A549 (cell line): ENCODE results near the gene OSBPL2. TPM values are rescaled to one million over a fixed set of nuclear protein-coding genes. Genes with fewer than 3 reads are reported as not detected.

Experiments used
- ATAC-seq, 2 experiments: fragments of 200-7000 bp in 1 of 2; fragments of >200 bp in 1 of 2; cut with Nextera tagmentation in 1 of 2; cut with Tn5 transposase in 1 of 2; 3 replicates each; pipeline versions ENCODE4 v1.8.0 to v1.9.1; 2018 to 2020; ENCODE audit warnings: mild to moderate bottlenecking in 1 of 2, moderate library complexity in 1 of 2
- CTCF ChIA-PET: fragments of 300-600 bp; sonication (Branson Sonifier 250); formaldehyde crosslinking; extraction: SDS; loops from one replicate; lab custom pipeline; 2021; ENCODE audit warnings: antibody characterized with exemption, inconsistent platforms; lab: Yijun Ruan, JAX
- POLR2A ChIA-PET: fragments of 350-600 bp; formaldehyde crosslinking; extraction: SDS; loops from one replicate; lab custom pipeline; 2021; ENCODE audit warnings: antibody characterized with exemption, inconsistent platforms; lab: Yijun Ruan, JAX
- DNase-seq, 2 experiments: peaks; one replicate each; pipeline versions ENCODE4 v3.0.0 to v3.0.0-alpha.2; 2011 to 2016; ENCODE audit warnings: low read depth in 1 of 2, low spot score in 1 of 2
- FAIRE-seq: peaks from 2 replicates; lab custom pipeline; 2011; peaks lifted over from hg19 to GRCh38; lab: Jason Lieb, UNC
- H3K27ac ChIP-seq, 2 experiments: fragments of >200 bp; sonication (Bioruptor Twin); formaldehyde crosslinking; 3 replicates each; pipeline ENCODE4 v1.5.1; 2016 to 2017
- H3K4me1 ChIP-seq: fragments of >200 bp; sonication (Bioruptor Twin); formaldehyde crosslinking; 3 replicates; pipeline ENCODE4 v1.6.1; 2016
- H3K4me2 ChIP-seq: fragments of >200 bp; sonication (Bioruptor Twin); formaldehyde crosslinking; 3 replicates; pipeline ENCODE4 v1.6.1; 2016
- H3K4me3 ChIP-seq: fragments of >200 bp; sonication (Bioruptor Twin); formaldehyde crosslinking; 3 replicates; pipeline ENCODE4 v1.5.1; 2016
- H3K9me3 ChIP-seq: fragments of >200 bp; sonication (Bioruptor Twin); formaldehyde crosslinking; 3 replicates; pipeline ENCODE4 v1.6.1; 2016
- BHLHE40 ChIP-seq: IDR thresholded peaks from 2 replicates; pipeline ENCODE4 v1.6.1; 2012; ENCODE audit warnings: low read depth, low read length, inconsistent platforms
- CBX2 ChIP-seq: fragments of 200-600 bp; sonication (generic); IDR thresholded peaks from 2 replicates; pipeline ENCODE4 v1.6.1; 2016; ENCODE audit warnings: low read depth, mild to moderate bottlenecking, borderline replicate concordance
- EHF ChIP-seq: fragments of 250-450 bp; sonication (Bioruptor Pico); IDR thresholded peaks from 2 replicates; pipeline ENCODE4 v1.5.0; 2020; ENCODE audit warnings: mild to moderate bottlenecking
- EHMT2 ChIP-seq: fragments of 200-600 bp; sonication (generic); IDR thresholded peaks from 2 replicates; pipeline ENCODE4 v1.6.1; 2016; ENCODE audit warnings: antibody characterized with exemption, low read depth, mild to moderate bottlenecking, moderate library complexity
- EP300 ChIP-seq, 2 experiments: fragments of >200 bp; sonication (Bioruptor Twin); formaldehyde crosslinking; IDR thresholded peaks; 2 replicates in 1 of 2; 3 replicates in 1 of 2; pipeline ENCODE4 v1.6.1; 2016 to 2017
- FOSB ChIP-seq: fragments of 250-450 bp; sonication (Bioruptor Pico); IDR thresholded peaks from 2 replicates; pipeline ENCODE4 v1.5.0; 2020; ENCODE audit warnings: mild to moderate bottlenecking, moderate library complexity
- FOXS1 ChIP-seq: fragments of 250-450 bp; sonication (Bioruptor Pico); IDR thresholded peaks from 2 replicates; pipeline ENCODE4 v1.5.0; 2020; ENCODE audit warnings: mild to moderate bottlenecking, moderate library complexity
- HDAC2 ChIP-seq: fragments of 200-600 bp; sonication (generic); IDR thresholded peaks from 2 replicates; pipeline ENCODE4 v1.6.1; 2016
- HOXB5 ChIP-seq: fragments of 250-450 bp; sonication (Bioruptor Pico); IDR thresholded peaks from 2 replicates; pipeline ENCODE4 v1.5.0; 2020; ENCODE audit warnings: mild to moderate bottlenecking, moderate library complexity
- JUNB ChIP-seq: fragments of >200 bp; sonication (Bioruptor Twin); formaldehyde crosslinking; IDR thresholded peaks from 2 replicates; pipeline ENCODE4 v1.6.1; 2016
- KDM1A ChIP-seq: fragments of 200-600 bp; sonication (generic); IDR thresholded peaks from 2 replicates; pipeline ENCODE4 v1.6.1; 2016; ENCODE audit warnings: low read depth, mild to moderate bottlenecking
- MAFK ChIP-seq: fragments of 450-650 bp; IDR thresholded peaks from 2 replicates; pipeline ENCODE4 v1.6.1; 2014; ENCODE audit not compliant: partially characterized antibody
- NFE2L2 ChIP-seq: fragments of 150-350 bp; conservative IDR thresholded peaks from 2 replicates; pipeline ENCODE4 v1.6.1; 2014; ENCODE audit warnings: low read length
- PHF8 ChIP-seq: fragments of 200-600 bp; sonication (generic); IDR thresholded peaks from 2 replicates; pipeline ENCODE4 v1.6.1; 2016; ENCODE audit warnings: low read depth, mild to moderate bottlenecking, antibody characterized with exemption, moderate library complexity, borderline replicate concordance
- POLR2A ChIP-seq: IDR thresholded peaks from 2 replicates; pipeline ENCODE4 v1.6.1; 2012; ENCODE audit warnings: mild to moderate bottlenecking, low read length
- POLR2AphosphoS2 ChIP-seq: conservative IDR thresholded peaks from 2 replicates; pipeline ENCODE4 v1.6.1; 2012; ENCODE audit warnings: low read length, improper control_type of control experiment, inconsistent platforms
- RFX5 ChIP-seq: fragments of 450-650 bp; IDR thresholded peaks from 2 replicates; pipeline ENCODE4 v1.7.1; 2014; ENCODE audit warnings: antibody characterized with exemption, mild to moderate bottlenecking, moderate library complexity
- RNF2 ChIP-seq: fragments of 200-600 bp; sonication (generic); IDR thresholded peaks from 2 replicates; pipeline ENCODE4 v1.6.1; 2016; ENCODE audit warnings: low read depth, mild to moderate bottlenecking, antibody characterized with exemption, moderate library complexity, borderline replicate concordance
- ZFP36 ChIP-seq: fragments of 450-650 bp; IDR thresholded peaks from 2 replicates; pipeline ENCODE4 v1.6.1; 2014; ENCODE audit warnings: borderline replicate concordance; ENCODE audit not compliant: partially characterized antibody
- WGBS: methylation state at CpG from one replicate; pipeline ENCODE4 v1.1.6; 2017; ENCODE audit errors: missing lambda C conversion rate; 5-methylcytosine and 5-hydroxymethylcytosine counted together
- polyA plus RNA-seq, 4 experiments: library from polyadenylated mRNA; depleted of rRNA in 3 of 4; stranded (reverse); fragments of >200 nt; fragmentation: RNase III in 1 of 4; extraction: RNeasy Plus Mini Kit Qiagen cat#74134 plus additional on column Dnase treatment in 1 of 4; gene quantifications; 2 replicates in 3 of 4; 3 replicates in 1 of 4; pipeline ENCODE4 v1.2.3, GENCODE V29; 2011 to 2017
- TF ChIP-seq, protein P1 (sequence below): fragments of 250-450 bp; sonication (Bioruptor Pico); IDR thresholded peaks from 2 replicates; pipeline ENCODE4 v1.5.0; 2021; ENCODE audit warnings: mild to moderate bottlenecking, moderate library complexity, borderline replicate concordance
- TF ChIP-seq, protein P2 (sequence below): fragments of 250-450 bp; sonication (Bioruptor Pico); IDR thresholded peaks from 2 replicates; pipeline ENCODE4 v1.5.0; 2020; ENCODE audit warnings: low read depth, mild to moderate bottlenecking, moderate library complexity
- TF ChIP-seq, protein P3 (sequence below): IDR thresholded peaks from 2 replicates; pipeline ENCODE4 v1.6.1; 2012; ENCODE audit warnings: low read depth, borderline replicate concordance

The OSBPL2 gene
- polyA plus RNA-seq, 2 of the 4 experiments (the other 2 are of a cell fraction): 14.6 to 14.8 TPM

DNA sequence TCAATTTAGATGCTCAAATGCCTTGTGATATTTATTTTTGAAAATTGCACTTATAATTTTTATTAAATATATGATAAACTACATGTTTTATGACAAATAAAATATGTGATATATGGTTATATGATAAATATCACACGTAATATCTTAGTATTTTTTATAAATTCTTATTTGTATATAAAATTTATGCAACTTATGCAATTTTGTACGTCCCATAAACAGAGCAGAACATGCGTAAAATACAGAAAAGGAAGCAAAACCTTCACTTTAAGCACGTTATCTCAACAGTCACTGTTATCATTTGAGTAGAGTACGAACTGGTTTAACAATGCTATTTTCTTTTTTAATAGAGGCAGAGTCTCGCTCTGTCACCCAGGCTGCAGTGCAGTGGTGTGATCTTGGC, 48.8 kb downstream of the OSBPL2 start:
- no peak for FAIRE-seq
- no peaks in the 10 kb centered on the region for H3K4me1 ChIP-seq
- TF ChIP-seq BHLHE40 (no peak), MAFK (peak; percentile 55)
- POLR2A ChIA-PET: no interaction called here
- no peak for DNase-seq
- H3K9me3 ChIP-seq: no peaks in the 10 kb centered on the region
- CTCF ChIA-PET: no interaction called here
- 75% methylated on average over 6 of the region's 6 CpGs for WGBS
- no peak overlapping the region for H3K4me2 ChIP-seq
- no peak for ATAC-seq
- no peak overlapping the region for H3K27ac ChIP-seq
- no peak overlapping the region for H3K4me3 ChIP-seq

DNA sequence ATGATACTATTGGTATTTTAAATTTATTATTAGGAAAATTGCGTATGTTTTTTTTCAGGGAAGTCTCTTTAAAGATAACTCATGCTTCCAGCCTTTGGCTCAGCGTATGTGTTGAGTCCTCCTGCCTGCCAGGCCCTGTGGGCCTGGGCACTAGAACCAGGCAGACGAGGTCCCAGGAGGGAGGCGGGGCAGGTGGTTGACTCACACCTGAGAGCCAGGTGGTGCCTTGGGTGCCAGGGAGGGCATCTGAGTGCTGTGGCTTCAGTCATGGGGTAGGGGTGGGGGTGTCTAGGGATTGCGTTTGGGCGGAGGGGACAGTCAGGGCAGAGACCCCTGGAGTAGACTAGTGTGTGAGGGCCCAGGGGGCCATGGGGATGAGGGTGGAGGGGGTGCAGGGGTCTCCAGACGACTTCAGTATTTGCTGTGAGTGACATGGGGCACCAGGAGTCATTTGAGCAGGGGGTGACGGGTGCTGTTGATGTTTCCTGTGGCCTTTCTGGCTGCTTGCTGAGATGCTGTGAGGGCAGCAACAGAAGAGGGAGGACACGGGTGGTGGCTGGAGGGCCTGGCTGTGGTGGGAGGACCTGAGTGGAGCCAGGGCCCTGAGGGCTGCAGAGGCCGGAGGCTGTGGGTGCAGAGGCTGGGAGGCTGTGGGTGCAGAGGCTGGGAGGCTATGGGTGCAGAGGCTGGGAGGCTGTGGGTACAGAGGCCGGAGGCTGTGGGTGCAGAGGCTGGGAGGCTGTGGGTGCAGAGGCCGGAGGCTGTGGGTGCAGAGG, 49.6 kb downstream of the OSBPL2 start:
- Histone ChIP-seq H3K4me1 (no peaks in the 10 kb centered on the region), H3K27ac (no peak overlapping the region), H3K9me3 (no peaks in the 10 kb centered on the region), H3K4me3 (no peak overlapping the region), H3K4me2 (no peak overlapping the region)
- ATAC-seq (no peak), DNase-seq (no peak), FAIRE-seq (no peak)
- no peak for TF ChIP-seq MAFK
- TF ChIP-seq, protein P1, sequence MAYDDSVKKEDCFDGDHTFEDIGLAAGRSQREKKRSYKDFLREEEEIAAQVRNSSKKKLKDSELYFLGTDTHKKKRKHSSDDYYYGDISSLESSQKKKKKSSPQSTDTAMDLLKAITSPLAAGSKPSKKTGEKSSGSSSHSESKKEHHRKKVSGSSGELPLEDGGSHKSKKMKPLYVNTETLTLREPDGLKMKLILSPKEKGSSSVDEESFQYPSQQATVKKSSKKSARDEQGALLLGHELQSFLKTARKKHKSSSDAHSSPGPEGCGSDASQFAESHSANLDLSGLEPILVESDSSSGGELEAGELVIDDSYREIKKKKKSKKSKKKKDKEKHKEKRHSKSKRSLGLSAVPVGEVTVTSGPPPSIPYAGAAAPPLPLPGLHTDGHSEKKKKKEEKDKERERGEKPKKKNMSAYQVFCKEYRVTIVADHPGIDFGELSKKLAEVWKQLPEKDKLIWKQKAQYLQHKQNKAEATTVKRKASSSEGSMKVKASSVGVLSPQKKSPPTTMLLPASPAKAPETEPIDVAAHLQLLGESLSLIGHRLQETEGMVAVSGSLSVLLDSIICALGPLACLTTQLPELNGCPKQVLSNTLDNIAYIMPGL (CRISPR knock-in tag): no peak
- TF ChIP-seq PHF8: no peak
- ChIA-PET POLR2A (no interaction called here), CTCF (no interaction called here)
- WGBS: 87% methylated on average over 11 of the region's 12 CpGs

DNA sequence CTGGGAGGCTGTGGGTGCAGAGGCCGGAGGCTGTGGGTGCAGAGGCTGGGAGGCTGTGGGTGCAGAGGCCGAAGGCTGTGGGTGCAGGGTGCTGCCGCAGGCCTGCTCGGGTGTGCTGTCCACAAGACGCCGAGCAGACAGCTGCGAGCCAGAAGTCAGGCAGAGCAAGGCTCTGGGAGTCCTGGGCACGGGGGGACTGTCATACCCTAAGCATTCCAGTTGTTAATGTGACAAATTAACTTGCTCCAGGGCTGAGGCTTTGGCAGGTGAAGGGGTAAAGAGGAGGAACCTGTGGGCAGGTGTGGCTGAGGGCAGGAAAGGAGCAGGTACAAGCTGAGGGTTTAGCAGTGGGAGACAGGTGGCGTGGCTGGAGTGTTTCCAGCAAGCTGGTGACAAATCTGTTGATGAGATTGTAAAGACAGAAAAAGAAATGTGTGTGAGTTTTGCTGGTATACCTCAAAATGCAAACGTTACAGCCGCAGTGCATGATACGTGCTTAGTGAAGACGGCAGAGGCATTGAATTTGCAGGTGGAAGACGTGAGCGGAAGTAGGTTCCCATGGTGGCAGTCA, 50.3 kb downstream of the OSBPL2 start:
- 90% methylated on average over 15 of the region's 15 CpGs for WGBS
- no peak overlapping the region for H3K4me2 ChIP-seq
- no peaks in the 10 kb centered on the region for H3K4me1 ChIP-seq
- ATAC-seq: no peak
- POLR2A ChIA-PET: no interaction called here
- CTCF ChIA-PET: no interaction called here
- FAIRE-seq: no peak
- H3K9me3 ChIP-seq: no peaks in the 10 kb centered on the region
- no peak overlapping the region for H3K27ac ChIP-seq
- H3K4me3 ChIP-seq: no peak overlapping the region
- TF ChIP-seq HOXB5 (no peak), HDAC2 (no peak), POLR2A (no peak), NFE2L2 (no peak), RFX5 (no peak), EHF (CRISPR knock-in tag) (no peak), RNF2 (no peak), MAFK (no peak), ZFP36 (no peak), POLR2AphosphoS2 (no peak), KDM1A (no peak), EHMT2 (no peak), FOSB (CRISPR knock-in tag) (no peak), CBX2 (no peak), FOXS1 (no peak), JUNB (no peak), EP300 (IDR thresholded peaks at IDR 0.05) (no peak)
- TF ChIP-seq, protein P2, sequence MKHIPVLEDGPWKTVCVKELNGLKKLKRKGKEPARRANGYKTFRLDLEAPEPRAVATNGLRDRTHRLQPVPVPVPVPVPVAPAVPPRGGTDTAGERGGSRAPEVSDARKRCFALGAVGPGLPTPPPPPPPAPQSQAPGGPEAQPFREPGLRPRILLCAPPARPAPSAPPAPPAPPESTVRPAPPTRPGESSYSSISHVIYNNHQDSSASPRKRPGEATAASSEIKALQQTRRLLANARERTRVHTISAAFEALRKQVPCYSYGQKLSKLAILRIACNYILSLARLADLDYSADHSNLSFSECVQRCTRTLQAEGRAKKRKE (CRISPR knock-in tag): no peak
- TF ChIP-seq, protein P3, sequence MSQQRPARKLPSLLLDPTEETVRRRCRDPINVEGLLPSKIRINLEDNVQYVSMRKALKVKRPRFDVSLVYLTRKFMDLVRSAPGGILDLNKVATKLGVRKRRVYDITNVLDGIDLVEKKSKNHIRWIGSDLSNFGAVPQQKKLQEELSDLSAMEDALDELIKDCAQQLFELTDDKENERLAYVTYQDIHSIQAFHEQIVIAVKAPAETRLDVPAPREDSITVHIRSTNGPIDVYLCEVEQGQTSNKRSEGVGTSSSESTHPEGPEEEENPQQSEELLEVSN: no peak
- TF ChIP-seq, all 56 proteins: peak for 0
- no peak for DNase-seq
